Smooth muscle cell (in vitro differentiated cells): ENCODE results near the gene LAGE3. TPM values are rescaled to one million over a fixed set of nuclear protein-coding genes. Genes with fewer than 3 reads are reported as not detected.

Experiments
- DNase-seq: peaks from one replicate; lab custom pipeline; 2025; ENCODE audit not compliant: unreplicated experiment; lab: John Stamatoyannopoulos, UW
- H2AFZ ChIP-seq: fragments of 200-600 bp; sonication (generic); 2 replicates; pipeline ENCODE4 v1.6.0; 2016; ENCODE audit warnings: antibody characterized with exemption, low read depth, mild to moderate bottlenecking
- H3F3A ChIP-seq: fragments of 200-600 bp; sonication (generic); 2 replicates; pipeline ENCODE4 v1.6.0; 2017; ENCODE audit warnings: antibody characterized with exemption, low read depth
- H3K27ac ChIP-seq: fragments of 200-600 bp; sonication (generic); 2 replicates; pipeline ENCODE4 v1.5.1; 2016; ENCODE audit warnings: low read depth, mild to moderate bottlenecking
- H3K27me3 ChIP-seq: fragments of 200-600 bp; sonication (generic); 2 replicates; pipeline ENCODE4 v1.6.1; 2016; ENCODE audit warnings: low read depth, mild to moderate bottlenecking
- H3K36me3 ChIP-seq: fragments of 200-600 bp; sonication (generic); 2 replicates; pipeline ENCODE4 v1.5.1; 2016; ENCODE audit warnings: low read depth
- H3K4me1 ChIP-seq: fragments of 200-600 bp; sonication (generic); 2 replicates; pipeline ENCODE4 v1.5.1; 2016; ENCODE audit warnings: low read depth
- H3K4me2 ChIP-seq: fragments of 200-600 bp; sonication (generic); 2 replicates; pipeline ENCODE4 v1.6.0; 2016; ENCODE audit warnings: mild to moderate bottlenecking
- H3K4me3 ChIP-seq: fragments of 200-600 bp; sonication (generic); 2 replicates; pipeline ENCODE4 v1.5.1; 2016; ENCODE audit warnings: mild to moderate bottlenecking
- H3K79me2 ChIP-seq: fragments of 200-600 bp; sonication (generic); 2 replicates; pipeline ENCODE4 v1.6.0; 2016; ENCODE audit warnings: low read depth, mild to moderate bottlenecking
- H3K9ac ChIP-seq: fragments of 200-600 bp; sonication (generic); 2 replicates; pipeline ENCODE4 v1.6.0; 2016; ENCODE audit warnings: low read depth
- H3K9me3 ChIP-seq: fragments of 200-600 bp; sonication (generic); replicated peaks from 2 replicates; pipeline ENCODE4 v1.5.1; 2016; ENCODE audit warnings: low read depth
- H4K20me1 ChIP-seq: fragments of 200-600 bp; sonication (generic); 2 replicates; pipeline ENCODE4 v1.6.0; 2016; ENCODE audit warnings: low read depth
- WGBS: methylation state at CpG from one replicate; pipeline ENCODE4 v1.1.7; 2016; ENCODE audit warnings: low lambda C conversion rate; 5-methylcytosine and 5-hydroxymethylcytosine counted together
- polyA plus RNA-seq: library from polyadenylated mRNA; unstranded; fragments of >200 nt; fragmentation: Nextera tagmentation; extraction: Ambion mirVana; gene quantifications from 2 replicates; pipeline ENCODE4 v1.2.1, GENCODE V29; 2016
- total RNA-seq: library from RNA; depleted of rRNA; stranded (reverse); fragments of >200 nt; gene quantifications from 2 replicates; pipeline ENCODE4 v1.2.3, GENCODE V29; 2014
- TF ChIP-seq, protein P1 (sequence below): fragments of 200-600 bp; sonication (generic); IDR thresholded peaks from 2 replicates; pipeline ENCODE4 v1.5.1; 2017; ENCODE audit warnings: borderline replicate concordance, mild to moderate bottlenecking, antibody characterized with exemption; ENCODE audit not compliant: insufficient read depth, poor library complexity, severe bottlenecking

Gene LAGE3
- total and polyA plus RNA-seq, 2 experiments from 2014 or later: 39.7 to 52.7 TPM

GRCh38 chrX:154440623-154441357 lies 38.3 kb downstream of the LAGE3 start:
- H3F3A ChIP-seq: no peaks in the 10 kb centered on the region
- no peak overlapping the region for H2AFZ ChIP-seq
- peaks cover 10% of the 10 kb centered on the region for H3K4me1 ChIP-seq
- peaks cover 56% of the 10 kb centered on the region for H3K79me2 ChIP-seq
- WGBS: 90% methylated on average over 17 of the region's 17 CpGs
- peaks cover 26% of the 10 kb centered on the region for H4K20me1 ChIP-seq
- H3K27me3 ChIP-seq: no peaks in the 10 kb centered on the region
- no peaks in the 10 kb centered on the region for H3K9me3 ChIP-seq
- DNase-seq: no peak
- H3K27ac ChIP-seq: no peak overlapping the region
- no peak overlapping the region for H3K4me3 ChIP-seq
- TF ChIP-seq, protein P1, sequence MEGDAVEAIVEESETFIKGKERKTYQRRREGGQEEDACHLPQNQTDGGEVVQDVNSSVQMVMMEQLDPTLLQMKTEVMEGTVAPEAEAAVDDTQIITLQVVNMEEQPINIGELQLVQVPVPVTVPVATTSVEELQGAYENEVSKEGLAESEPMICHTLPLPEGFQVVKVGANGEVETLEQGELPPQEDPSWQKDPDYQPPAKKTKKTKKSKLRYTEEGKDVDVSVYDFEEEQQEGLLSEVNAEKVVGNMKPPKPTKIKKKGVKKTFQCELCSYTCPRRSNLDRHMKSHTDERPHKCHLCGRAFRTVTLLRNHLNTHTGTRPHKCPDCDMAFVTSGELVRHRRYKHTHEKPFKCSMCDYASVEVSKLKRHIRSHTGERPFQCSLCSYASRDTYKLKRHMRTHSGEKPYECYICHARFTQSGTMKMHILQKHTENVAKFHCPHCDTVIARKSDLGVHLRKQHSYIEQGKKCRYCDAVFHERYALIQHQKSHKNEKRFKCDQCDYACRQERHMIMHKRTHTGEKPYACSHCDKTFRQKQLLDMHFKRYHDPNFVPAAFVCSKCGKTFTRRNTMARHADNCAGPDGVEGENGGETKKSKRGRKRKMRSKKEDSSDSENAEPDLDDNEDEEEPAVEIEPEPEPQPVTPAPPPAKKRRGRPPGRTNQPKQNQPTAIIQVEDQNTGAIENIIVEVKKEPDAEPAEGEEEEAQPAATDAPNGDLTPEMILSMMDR: no peak
- H3K4me2 ChIP-seq: no peak overlapping the region
- no peaks in the 10 kb centered on the region for H3K36me3 ChIP-seq
- no peak overlapping the region for H3K9ac ChIP-seq

- Histone ChIP-seq H3K4me3 (no peak overlapping the region), H3K79me2 (peaks cover 46% of the 10 kb centered on the region), H3K27ac (no peak overlapping the region), H3K27me3 (no peaks in the 10 kb centered on the region), H3K36me3 (no peaks in the 10 kb centered on the region), H4K20me1 (peaks cover 26% of the 10 kb centered on the region), H2AFZ (no peak overlapping the region), H3K9ac (no peak overlapping the region), H3K4me2 (no peak overlapping the region), H3K4me1 (peaks cover 5% of the 10 kb centered on the region), H3F3A (no peaks in the 10 kb centered on the region), H3K9me3 (no peaks in the 10 kb centered on the region)
- WGBS: 92% methylated on average over 12 of the region's 18 CpGs
- TF ChIP-seq, protein P1: no peak
- DNase-seq: no peak
Observed at GRCh38 chrX:154439841-154440240, 39.2 kb downstream of the LAGE3 start.

GRCh38 chrX:154437971-154438893 lies 40.8 kb downstream of the LAGE3 start:
- H3K79me2 ChIP-seq: peaks cover 40% of the 10 kb centered on the region
- no peaks in the 10 kb centered on the region for H3K9me3 ChIP-seq
- peak overlapping the region; percentile 85 for H3K9ac ChIP-seq
- peak overlapping the region; percentile 84 for H3K4me2 ChIP-seq
- H2AFZ ChIP-seq: no peak overlapping the region
- H3K4me3 ChIP-seq: peak overlapping the region; percentile 56
- peaks cover 4% of the 10 kb centered on the region for H3K4me1 ChIP-seq
- no peak for DNase-seq
- no peaks in the 10 kb centered on the region for H3K27me3 ChIP-seq
- 69% methylated on average over 28 of the region's 28 CpGs for WGBS
- peaks cover 26% of the 10 kb centered on the region for H4K20me1 ChIP-seq
- H3K36me3 ChIP-seq: no peaks in the 10 kb centered on the region
- TF ChIP-seq, protein P1: no peak
- no peak overlapping the region for H3K27ac ChIP-seq
- no peaks in the 10 kb centered on the region for H3F3A ChIP-seq
